Endothelial cell of umbilical vein (primary cell): Measurements from ENCODE around the gene TMEM94. TPM values are rescaled to one million over a fixed set of nuclear protein-coding genes. Genes with fewer than 3 reads are reported as not detected.

Experiments used
- BruUV-seq: library from RNA; stranded (reverse); fragments of 400-500 nt; replicated peaks from 2 replicates; lab custom pipeline; 2021; lab: Mats Ljungman, UMichigan
- CTCF ChIA-PET: fragments of 300-600, 350-600 bp; sonication (Branson Sonifier 250); formaldehyde crosslinking; loops from one replicate; lab custom pipeline; 2021; ENCODE audit warnings: antibody characterized with exemption, inconsistent platforms; lab: Charles Lee
- POLR2A ChIA-PET: fragments of 300-600, 350-600 bp; sonication (Branson Sonifier 250); formaldehyde crosslinking; loops from one replicate; lab custom pipeline; 2021; ENCODE audit warnings: antibody characterized with exemption, inconsistent platforms; lab: Charles Lee
- DNase-seq: peaks from one replicate; pipeline ENCODE4 v3.0.0-alpha.2; 2011; ENCODE audit warnings: low read depth, low spot score
- FAIRE-seq: peaks from 2 replicates; lab custom pipeline; 2011; peaks lifted over from hg19 to GRCh38; lab: Jason Lieb, UNC
- H2AFZ ChIP-seq: 2 replicates; pipeline ENCODE4 v1.6.0; 2012; ENCODE audit warnings: low read depth, low read length, control low read depth, inconsistent platforms
- H3K27ac ChIP-seq: 2 replicates; pipeline ENCODE4 v1.5.1; 2011; ENCODE audit warnings: low read depth, mild to moderate bottlenecking, control low read depth, low read length, moderate library complexity; ENCODE audit not compliant: insufficient read depth
- H3K27me3 ChIP-seq, 2 experiments: 2 replicates each; pipeline versions ENCODE4 v1.6.0 to v1.6.1; 2011; ENCODE audit warnings: low read length in 2 of 2, mixed read lengths in 1 of 2; ENCODE audit not compliant: control insufficient read depth in 2 of 2, insufficient read depth in 2 of 2
- H3K36me3 ChIP-seq, 2 experiments: 2 replicates in 1 of 2; 3 replicates in 1 of 2; pipeline ENCODE4 v1.5.1; 2011; ENCODE audit warnings: low read length in 2 of 2, mild to moderate bottlenecking in 1 of 2, moderate library complexity in 1 of 2; ENCODE audit not compliant: control insufficient read depth in 2 of 2, insufficient read depth in 2 of 2; ENCODE audit errors: extremely low read depth in 1 of 2
- H3K4me1 ChIP-seq: 3 replicates; pipeline ENCODE4 v1.5.1; 2011; ENCODE audit warnings: mild to moderate bottlenecking, low read length; ENCODE audit not compliant: control insufficient read depth, insufficient read depth; ENCODE audit errors: extremely low read depth
- H3K4me2 ChIP-seq: 2 replicates; pipeline ENCODE4 v1.6.1; 2011; ENCODE audit warnings: low read length, control low read depth, mixed read lengths; ENCODE audit not compliant: insufficient read depth
- H3K4me3 ChIP-seq, 3 experiments: fragments of 200-600 bp in 1 of 3; sonication (generic), shearing (Covaris generic) in 1 of 3; replicated peaks in 1 of 3; 2 replicates each; pipeline ENCODE4 v1.5.1; 2011 to 2016; ENCODE audit warnings: control low read depth in 3 of 3, low read length in 3 of 3, mild to moderate bottlenecking in 2 of 3, inconsistent platforms in 1 of 3, low read depth in 1 of 3, moderate library complexity in 1 of 3; ENCODE audit not compliant: insufficient read depth in 1 of 3
- H3K79me2 ChIP-seq: 2 replicates; pipeline ENCODE4 v1.6.0; 2012; ENCODE audit warnings: low read length, inconsistent platforms; ENCODE audit not compliant: control insufficient read depth, insufficient read depth
- H3K9ac ChIP-seq: replicated peaks from 2 replicates; pipeline ENCODE3; 2011; ENCODE audit warnings: low read length, control low read depth; ENCODE audit not compliant: insufficient read depth; ENCODE audit errors: extremely low read depth
- H3K9me1 ChIP-seq: replicated peaks from 3 replicates; pipeline ENCODE4 v1.6.0; 2011; ENCODE audit warnings: mild to moderate bottlenecking, low read length; ENCODE audit not compliant: control insufficient read depth, insufficient read depth; ENCODE audit errors: extremely low read depth
- H3K9me3 ChIP-seq: replicated peaks from 2 replicates; pipeline ENCODE4 v1.5.1; 2012; ENCODE audit warnings: low read length, inconsistent platforms; ENCODE audit not compliant: control insufficient read depth, insufficient read depth
- H4K20me1 ChIP-seq: replicated peaks from 2 replicates; pipeline ENCODE3; 2011; ENCODE audit warnings: mild to moderate bottlenecking, low read length; ENCODE audit not compliant: control insufficient read depth, insufficient read depth; ENCODE audit errors: extremely low read depth
- CTCF ChIP-seq, 2 donors: IDR thresholded peaks; 1 replicate in 1 of 2; 2 replicates in 1 of 2; pipeline ENCODE4 v1.5.1; 2011; ENCODE audit warnings: low read length in 2 of 2, mild to moderate bottlenecking in 2 of 2, moderate library complexity in 2 of 2, control low read depth in 1 of 2, inconsistent platforms in 1 of 2, low read depth in 1 of 2; ENCODE audit not compliant: insufficient read depth in 1 of 2; ENCODE audit errors: extremely low read depth in 1 of 2
- EZH2 ChIP-seq: IDR thresholded peaks from 2 replicates; pipeline ENCODE4 v1.6.1; 2012; ENCODE audit warnings: borderline replicate concordance, low read depth, mild to moderate bottlenecking, moderate library complexity, low read length, inconsistent platforms; ENCODE audit not compliant: severe bottlenecking
- FOS ChIP-seq: IDR thresholded peaks from 2 replicates; pipeline ENCODE4 v1.6.1; 2011; ENCODE audit warnings: mild to moderate bottlenecking, low read length, moderate library complexity, borderline replicate concordance; ENCODE audit not compliant: insufficient read depth
- GATA2 ChIP-seq: IDR thresholded peaks from 2 replicates; pipeline ENCODE4 v1.7.0; 2011; ENCODE audit warnings: low read depth, mild to moderate bottlenecking, moderate library complexity, mixed read lengths, low read length; ENCODE audit not compliant: insufficient read length, insufficient read depth
- JUN ChIP-seq: IDR thresholded peaks from 2 replicates; pipeline ENCODE4 v1.6.1; 2011; ENCODE audit warnings: borderline replicate concordance, low read depth; ENCODE audit not compliant: insufficient read length, insufficient read depth
- MAX ChIP-seq: IDR thresholded peaks from 2 replicates; pipeline ENCODE4 v1.6.1; 2011; ENCODE audit not compliant: insufficient read depth, insufficient read length
- MYC ChIP-seq: IDR thresholded peaks from one replicate; pipeline ENCODE4 v1.6.1; 2011; ENCODE audit warnings: mild to moderate bottlenecking, low read depth, low read length
- POLR2A ChIP-seq: IDR thresholded peaks from 2 replicates; pipeline ENCODE4 v1.6.1; 2012; ENCODE audit warnings: low read depth, mild to moderate bottlenecking, control low read depth, low read length
- POLR2AphosphoS5 ChIP-seq: IDR thresholded peaks from 2 replicates; pipeline ENCODE4 v1.6.1; 2012; ENCODE audit warnings: low read depth, mild to moderate bottlenecking, control low read depth, low read length, moderate library complexity; ENCODE audit not compliant: insufficient read depth
- dilution Hi-C: fragments of 300-500 bp; cut with MboI; formaldehyde crosslinking; loops from one replicate; pipeline ENCODE4 v1.15.0; 2019; ENCODE audit warnings: low sequenced_read_pairs; ENCODE audit not compliant: extremely low pct_ligation_motif_present
- intact Hi-C: fragments of 100-400 bp; cut with micrococcal nuclease; formaldehyde crosslinking; loops from one replicate; pipeline ENCODE4 v1.10.0; 2022
- polyA plus RNA-seq, 4 experiments: library from polyadenylated mRNA; depleted of rRNA in 3 of 4; stranded (reverse) in 3 of 4; unstranded in 1 of 4; fragments of >200 nt; gene quantifications; 2 replicates each; pipeline versions ENCODE4 v1.2.1 to v1.2.3, GENCODE V29; 2011 to 2012; ENCODE audit warnings: missing spikeins in 1 of 4
- total RNA-seq: library from RNA; stranded (reverse); gene quantifications from 2 replicates; pipeline ENCODE4 v1.2.3, GENCODE V29; 2021

The TMEM94 gene
- total and polyA plus RNA-seq, 2 donors (not counting 3 experiments of a cell fraction or from before 2014, with no cell fraction given): 69.2 to 75.9 TPM

- peaks cover 0 to 39% of the 10 kb centered on the region in 2 experiments for H3K36me3 ChIP-seq
- BruUV-seq: no TSS peak
- H3K4me2 ChIP-seq: no peak overlapping the region
- TF ChIP-seq MAX (no peak), GATA2 (no peak), MYC (no peak), POLR2A (no peak), FOS (no peak), EZH2 (no peak), JUN (no peak), POLR2AphosphoS5 (no peak), CTCF (IDR thresholded peaks at IDR 0.05; ENCODE audit: extremely low read depth in 1 of 2, insufficient read depth in 1 of 2, low read depth in 1 of 2, low read length in 2 of 2) (no peak)
- H3K79me2 ChIP-seq: no peaks in the 10 kb centered on the region
- H3K4me3 ChIP-seq: no peak overlapping the region
- H2AFZ ChIP-seq: no peak overlapping the region
- peaks cover 3% of the 10 kb centered on the region for H3K4me1 ChIP-seq
- H3K9me3 ChIP-seq: no peaks in the 10 kb centered on the region
- DNase-seq (no peak), FAIRE-seq (peak; percentile 70)
- ChIA-PET CTCF (interaction anchor here (0.7 to 2.0 kb wide), 4 partner anchors 8 to 18 kb away, joined by 3 to 9 read pairs (median 4); partner anchors contain the start of gene TSEN54), POLR2A (no interaction called here)
- intact Hi-C loops: no loop called here
- dilution Hi-C loops: no loop called here
- no peak overlapping the region for H3K9ac ChIP-seq
- no peak overlapping the region for H3K27ac ChIP-seq
- H4K20me1 ChIP-seq: no peaks in the 10 kb centered on the region
- H3K9me1 ChIP-seq: no peaks in the 10 kb centered on the region
- H3K27me3 ChIP-seq: no peaks in the 10 kb centered on the region
These were observed 41.7 kb downstream of the TMEM94 start for GRCh38 chr17:75498039-75498725.
